Pancreas (tissue), 10 donors: ENCODE data around the gene NEURL3. TPM values are rescaled to one million over a fixed set of nuclear protein-coding genes. Genes with fewer than 3 reads are reported as not detected.

ENCODE experiments used
- ATAC-seq, 4 donors: fragments of 200-7000 bp; cut with Tn5 transposase; one replicate each; pipeline versions ENCODE4 v1.8.0 to v1.9.1; 2020; ENCODE audit warnings: mild to moderate bottlenecking in 4 of 4, moderate library complexity in 4 of 4
- DNase-seq, 6 donors: peaks; one replicate each; pipeline ENCODE4 v3.0.0-alpha.2; 2020
- FAIRE-seq: peaks from 2 replicates; lab custom pipeline; 2012; peaks lifted over from hg19 to GRCh38; lab: Jason Lieb, UNC
- H3K27ac ChIP-seq, 4 donors: fragments of 200-600 bp; sonication (generic); 1 replicate in 3 of 4; 2 replicates in 1 of 4; pipeline versions ENCODE4 v1.5.0 to v1.8.0; 2020
- H3K27me3 ChIP-seq, 4 donors: fragments of 200-600 bp; one replicate each; pipeline ENCODE4 v1.8.0; 2021
- H3K36me3 ChIP-seq, 3 donors: fragments of 200-600 bp; sonication (generic) in 1 of 3; one replicate each; pipeline versions ENCODE4 v1.5.0 to v1.8.0; 2020 to 2021
- H3K4me1 ChIP-seq, 3 donors: fragments of 200-600 bp; one replicate each; pipeline ENCODE4 v1.8.0; 2021
- H3K4me3 ChIP-seq, 4 donors: fragments of 200-600 bp; sonication (generic) in 2 of 4; one replicate each; pipeline versions ENCODE4 v1.5.0 to v1.8.0; 2020 to 2021
- H3K9me3 ChIP-seq, 4 donors: fragments of 200-600 bp; one replicate each; pipeline ENCODE4 v1.8.0; 2021
- WGBS, 2 donors: extraction: QIAGEN DNeasy Blood & Tissue Kit; methylation state at CpG; one replicate each; pipeline ENCODE4 v1.1.7; 2013; 5-methylcytosine and 5-hydroxymethylcytosine counted together
- intact Hi-C, 3 donors: fragments of 100-400 bp; cut with DNase I; formaldehyde crosslinking; loops; one replicate each; pipeline versions ENCODE4 v1.11.1 to v1.14.2; 2022
- polyA plus RNA-seq, 2 donors: library from polyadenylated mRNA; stranded (reverse); fragments of 200-250 nt; gene quantifications; one replicate each; pipeline ENCODE4 v1.2.3, GENCODE V29; 2013
- total RNA-seq, 6 donors: library from RNA; stranded (reverse); fragmentation: NEBNext Ultra II Directional in 4 of 6; extraction: Animal tissue kit (Norgen Biotek cat#: 25700) in 4 of 6; gene quantifications; one replicate each; pipeline versions ENCODE4 v1.2.1 to v1.2.4, GENCODE V29; 2021 to 2023
- TF ChIP-seq, protein P1 (sequence below), 4 donors: fragments of 200-600 bp; sonication (generic) in 3 of 4; IDR thresholded peaks; one replicate each; pipeline versions ENCODE4 v1.5.0 to v1.8.0; 2021; ENCODE audit warnings: antibody characterized with exemption in 4 of 4
- donor health status: healthy with polysubstance abuse.
- donor health status: DM: no; HTN: no; CAD: no; lungs with moderate emphysema.
- donor health status: DM: no; HTN: no; CAD: no.
- donor health status: control.
- donor health status: control.
- donor health status: Bipolar disorder and iron deficiency.
- donor health status: DM: yes; HTN: yes; CAD: no.
- donor health status: DM: no; HTN: no; CAD: no.
- donor health status: DM: no; HTN: no; CAD: no.
- donor health status: DM: yes; HTN: yes; CAD: no.

The NEURL3 gene
- total and polyA plus RNA-seq, 8 donors, result 8.6 to 73.5 (median 18.6) TPM

DNA sequence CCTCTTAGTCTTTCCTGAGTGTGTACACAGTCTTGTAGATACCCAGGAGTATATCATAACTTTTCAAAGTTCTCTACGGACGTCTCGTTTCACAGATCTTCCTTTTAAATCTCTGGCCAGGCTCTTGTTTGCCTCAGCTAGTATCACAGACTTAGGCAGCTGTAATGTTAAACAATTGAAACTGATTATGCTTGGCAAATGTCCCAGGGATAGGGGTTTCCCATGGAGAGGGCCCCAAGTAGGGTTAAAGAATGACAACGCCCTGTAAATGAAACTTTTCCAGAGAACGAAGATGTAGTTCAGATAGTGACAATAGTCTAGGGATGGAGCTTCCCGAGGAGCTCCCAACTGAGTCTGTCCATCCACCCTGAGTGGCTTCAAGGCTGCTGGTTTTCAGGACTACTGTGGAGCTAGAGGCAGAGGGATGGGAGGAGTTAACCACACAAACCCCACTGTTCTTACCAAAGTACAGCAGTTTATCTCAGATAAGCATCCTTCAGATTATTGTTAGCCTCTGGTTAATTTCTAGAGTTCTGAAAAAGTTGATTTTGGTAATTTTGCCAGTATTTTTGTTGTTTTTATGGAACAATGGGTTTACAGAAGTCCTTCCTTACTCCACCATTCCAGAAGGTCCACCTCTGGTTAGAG lies 9.1 kb downstream of the NEURL3 start:
- H3K4me1 ChIP-seq, result no peaks in the 10 kb centered on the region
- 32 to 44% methylated on average over 6 of the region's 6 CpGs for WGBS, 2 donors
- peak overlapping the region in 2 of 4 donors; percentile 46 to 50 for H3K27ac ChIP-seq
- H3K36me3 ChIP-seq, result no peaks in the 10 kb centered on the region
- no peak for DNase-seq
- no peak overlapping the region for H3K4me3 ChIP-seq
- ATAC-seq, result peak in 1 of 4 donors; percentile 59
- no peaks in the 10 kb centered on the region for H3K9me3 ChIP-seq
- FAIRE-seq, result no peak
- TF ChIP-seq, protein P1, sequence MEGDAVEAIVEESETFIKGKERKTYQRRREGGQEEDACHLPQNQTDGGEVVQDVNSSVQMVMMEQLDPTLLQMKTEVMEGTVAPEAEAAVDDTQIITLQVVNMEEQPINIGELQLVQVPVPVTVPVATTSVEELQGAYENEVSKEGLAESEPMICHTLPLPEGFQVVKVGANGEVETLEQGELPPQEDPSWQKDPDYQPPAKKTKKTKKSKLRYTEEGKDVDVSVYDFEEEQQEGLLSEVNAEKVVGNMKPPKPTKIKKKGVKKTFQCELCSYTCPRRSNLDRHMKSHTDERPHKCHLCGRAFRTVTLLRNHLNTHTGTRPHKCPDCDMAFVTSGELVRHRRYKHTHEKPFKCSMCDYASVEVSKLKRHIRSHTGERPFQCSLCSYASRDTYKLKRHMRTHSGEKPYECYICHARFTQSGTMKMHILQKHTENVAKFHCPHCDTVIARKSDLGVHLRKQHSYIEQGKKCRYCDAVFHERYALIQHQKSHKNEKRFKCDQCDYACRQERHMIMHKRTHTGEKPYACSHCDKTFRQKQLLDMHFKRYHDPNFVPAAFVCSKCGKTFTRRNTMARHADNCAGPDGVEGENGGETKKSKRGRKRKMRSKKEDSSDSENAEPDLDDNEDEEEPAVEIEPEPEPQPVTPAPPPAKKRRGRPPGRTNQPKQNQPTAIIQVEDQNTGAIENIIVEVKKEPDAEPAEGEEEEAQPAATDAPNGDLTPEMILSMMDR (IDR thresholded peaks at IDR 0.05), result no peak
- intact Hi-C loops, result no loop called here
- H3K27me3 ChIP-seq, result no peaks in the 10 kb centered on the region

DNA sequence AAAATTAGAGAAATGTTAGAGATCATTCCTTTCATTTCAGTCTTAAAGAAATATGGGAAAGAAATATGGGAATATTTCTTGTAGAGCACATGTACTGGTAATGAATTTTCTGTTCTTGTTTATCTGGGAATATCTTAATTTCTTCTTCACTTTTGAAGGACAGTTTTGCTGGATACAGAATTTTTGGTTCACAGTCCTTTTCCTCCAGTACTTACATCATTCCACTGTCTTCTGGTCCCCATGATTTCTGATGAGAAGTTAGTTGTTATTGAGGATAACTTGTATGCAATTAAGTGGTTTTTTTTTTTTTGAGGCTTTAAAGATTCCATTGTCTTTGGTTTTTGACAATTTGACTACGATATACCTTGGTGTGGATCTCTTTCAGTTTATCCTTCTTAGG lies 11.0 kb downstream of the NEURL3 start:
- WGBS, 2 donors, result 96 to 97% methylated on average over 1 of the region's 1 CpG
- DNase-seq, result no peak
- H3K4me1 ChIP-seq, result no peaks in the 10 kb centered on the region
- H3K27me3 ChIP-seq, result no peaks in the 10 kb centered on the region
- FAIRE-seq, result no peak
- no peak for ATAC-seq
- TF ChIP-seq, protein P1 (IDR thresholded peaks at IDR 0.05), result no peak
- intact Hi-C loops, result no loop called here
- H3K27ac ChIP-seq, result no peak overlapping the region
- H3K36me3 ChIP-seq, result no peaks in the 10 kb centered on the region
- no peak overlapping the region for H3K4me3 ChIP-seq
- no peaks in the 10 kb centered on the region for H3K9me3 ChIP-seq

DNA sequence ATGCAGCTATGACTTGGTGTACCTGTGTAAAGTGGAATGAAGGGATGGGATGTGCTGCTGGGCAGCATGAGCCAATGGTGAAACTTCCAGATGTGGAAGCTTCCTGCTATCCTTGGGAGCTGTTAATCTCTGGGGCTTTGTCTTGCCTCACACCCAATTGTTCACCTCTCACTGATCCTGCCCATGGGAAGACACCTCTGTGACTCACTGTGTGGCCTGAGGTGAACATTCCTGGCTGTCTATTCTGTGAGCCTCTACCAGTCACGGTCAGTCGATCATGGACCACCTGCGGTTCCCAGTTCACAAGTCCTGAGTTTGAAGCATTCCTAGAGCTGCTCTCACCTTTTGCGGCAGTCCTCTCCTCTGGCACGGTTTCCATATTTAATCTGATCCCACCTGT lies 12.1 kb downstream of the NEURL3 start:
- WGBS, 2 donors, result 75% methylated on average over 5 of the region's 5 CpGs
- Histone ChIP-seq H3K4me3 (no peak overlapping the region), H3K27me3 (no peaks in the 10 kb centered on the region), H3K9me3 (no peaks in the 10 kb centered on the region), H3K27ac (no peak overlapping the region), H3K4me1 (no peaks in the 10 kb centered on the region), H3K36me3 (no peaks in the 10 kb centered on the region)
- DNase-seq, result no peak
- no peak for FAIRE-seq
- ATAC-seq, result no peak
- intact Hi-C loops, result no loop called here
- TF ChIP-seq, protein P1 (IDR thresholded peaks at IDR 0.05), result no peak

DNA sequence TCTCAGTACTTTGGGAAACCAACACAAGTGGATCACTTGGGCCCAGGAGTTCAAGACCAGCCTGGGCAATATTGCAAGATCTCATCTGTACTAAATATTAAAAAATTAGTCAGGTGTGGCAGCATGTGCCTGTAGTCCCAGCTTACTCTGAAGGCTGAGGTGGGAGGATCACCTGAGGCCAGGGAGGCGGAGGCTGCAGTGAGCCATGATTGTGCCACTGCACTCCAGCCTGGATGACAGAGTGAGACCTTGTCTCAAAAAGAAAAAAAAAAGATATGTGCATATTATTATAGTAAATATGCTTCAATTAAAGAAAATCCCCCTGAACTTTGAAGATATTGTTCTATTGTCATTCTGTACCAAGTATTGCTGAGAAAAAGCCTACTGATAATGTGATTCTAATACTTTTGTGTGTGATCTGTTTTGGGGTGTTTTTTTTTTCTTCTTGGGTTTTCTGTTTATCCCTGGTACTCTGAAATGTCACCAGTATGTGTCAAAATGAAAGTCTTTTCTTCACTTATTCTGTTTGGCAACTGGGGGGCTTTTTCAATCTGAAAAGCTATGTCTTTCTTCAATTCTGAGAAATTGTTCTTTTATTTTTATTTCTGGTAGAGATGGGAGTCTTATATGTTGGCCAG lies 13.2 kb downstream of the NEURL3 start:
- no peak for FAIRE-seq
- intact Hi-C loops, result no loop called here

More for the DNA sequence above, 13.2 kb downstream of the NEURL3 start:
- TF ChIP-seq, protein P1 (IDR thresholded peaks at IDR 0.05), result no peak
- no peaks in the 10 kb centered on the region for H3K27me3 ChIP-seq
- no peak for DNase-seq
- no peaks in the 10 kb centered on the region for H3K9me3 ChIP-seq
- H3K36me3 ChIP-seq, result no peaks in the 10 kb centered on the region
- ATAC-seq, result no peak
- H3K27ac ChIP-seq, result no peak overlapping the region
- H3K4me1 ChIP-seq, result no peaks in the 10 kb centered on the region
- 98 to 100% methylated on average over 1 of the region's 1 CpG for WGBS, 2 donors
- H3K4me3 ChIP-seq, result no peak overlapping the region
